Breast epithelium (tissue), 3 donors: ENCODE results near the gene DR1.
"Not testable (repeated sequence)": the region's sequence is repeated elsewhere in the genome, so short reads cannot be mapped to it uniquely, and the experiment has no call there.

Experiments used
- POLR2A ChIP-seq: fragments of 450-650 bp; IDR thresholded peaks from one replicate; pipeline ENCODE4 v1.6.1; 2016; ENCODE audit warnings: antibody characterized with exemption, mild to moderate bottlenecking, moderate library complexity
- POLR2AphosphoS5 ChIP-seq, 3 donors: sonication (generic); formaldehyde crosslinking; IDR thresholded peaks; one replicate each; pipeline ENCODE4 v1.6.1; 2017; ENCODE audit warnings: antibody characterized with exemption in 3 of 3
- TF ChIP-seq, protein P1 (sequence below), 3 donors: fragments of 450-650 bp; IDR thresholded peaks; one replicate each; pipeline ENCODE4 v1.5.1; 2016 to 2017; ENCODE audit warnings: antibody characterized with exemption in 3 of 3, mild to moderate bottlenecking in 3 of 3, moderate library complexity in 3 of 3

GRCh38 chr1:93386268-93386667, 40.6 kb downstream of the DR1 start:
- TF ChIP-seq, protein P1, sequence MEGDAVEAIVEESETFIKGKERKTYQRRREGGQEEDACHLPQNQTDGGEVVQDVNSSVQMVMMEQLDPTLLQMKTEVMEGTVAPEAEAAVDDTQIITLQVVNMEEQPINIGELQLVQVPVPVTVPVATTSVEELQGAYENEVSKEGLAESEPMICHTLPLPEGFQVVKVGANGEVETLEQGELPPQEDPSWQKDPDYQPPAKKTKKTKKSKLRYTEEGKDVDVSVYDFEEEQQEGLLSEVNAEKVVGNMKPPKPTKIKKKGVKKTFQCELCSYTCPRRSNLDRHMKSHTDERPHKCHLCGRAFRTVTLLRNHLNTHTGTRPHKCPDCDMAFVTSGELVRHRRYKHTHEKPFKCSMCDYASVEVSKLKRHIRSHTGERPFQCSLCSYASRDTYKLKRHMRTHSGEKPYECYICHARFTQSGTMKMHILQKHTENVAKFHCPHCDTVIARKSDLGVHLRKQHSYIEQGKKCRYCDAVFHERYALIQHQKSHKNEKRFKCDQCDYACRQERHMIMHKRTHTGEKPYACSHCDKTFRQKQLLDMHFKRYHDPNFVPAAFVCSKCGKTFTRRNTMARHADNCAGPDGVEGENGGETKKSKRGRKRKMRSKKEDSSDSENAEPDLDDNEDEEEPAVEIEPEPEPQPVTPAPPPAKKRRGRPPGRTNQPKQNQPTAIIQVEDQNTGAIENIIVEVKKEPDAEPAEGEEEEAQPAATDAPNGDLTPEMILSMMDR (IDR thresholded peaks at IDR 0.05), result not testable (repeated sequence)
- not testable (repeated sequence) for TF ChIP-seq POLR2AphosphoS5 (IDR thresholded peaks at IDR 0.05); POLR2A
